K562 (cell line): ENCODE measurements around the gene CREG2. TPM values are rescaled to one million over a fixed set of nuclear protein-coding genes. Genes with fewer than 3 reads are reported as not detected.

Experiments used
- IRF2 ChIP-seq: sonication (generic); formaldehyde crosslinking; IDR thresholded peaks from 2 replicates; pipeline ENCODE4 v1.8.1; 2022; ENCODE audit warnings: mild to moderate bottlenecking, missing genetic modification reagents
- KDM4B ChIP-seq, 2 experiments: fragments of 450-650 bp in 1 of 2; sonication (generic) in 1 of 2; IDR thresholded peaks; 2 replicates each; pipeline ENCODE4 v1.6.1; 2016 to 2017; ENCODE audit warnings: borderline replicate concordance in 2 of 2, antibody characterized with exemption in 1 of 2, low read depth in 1 of 2, mild to moderate bottlenecking in 1 of 2
- ZZZ3 ChIP-seq: fragments of 450-650 bp; IDR thresholded peaks from 2 replicates; pipeline ENCODE4 v1.6.1; 2016; ENCODE audit warnings: antibody characterized with exemption, mild to moderate bottlenecking, moderate library complexity
- polyA plus RNA-seq, 8 experiments: library from polyadenylated mRNA; depleted of rRNA in 4 of 8; stranded (reverse) in 5 of 8; unstranded in 3 of 8; fragments of >200 nt; fragmentation: Nextera tagmentation in 2 of 8; fragmentation: Illumina TruSeq in 1 of 8; extraction: Ambion mirVana in 2 of 8; extraction: Trizol in 1 of 8; gene quantifications; 2 replicates each; pipeline versions ENCODE4 v1.2.1 to v1.2.3, GENCODE V29; 2011 to 2014; ENCODE audit warnings: inconsistent platforms in 1 of 8, missing spikeins in 1 of 8
- total RNA-seq, 7 experiments: library from RNA; depleted of rRNA in 6 of 7; stranded (reverse); fragments of >200 nt in 6 of 7; fragmentation: Illumina TruSeq in 2 of 7; extraction: Trizol in 2 of 7; gene quantifications; 2 replicates each; pipeline versions ENCODE4 v1.2.1 to v1.2.3, GENCODE V29; 2011 to 2021; ENCODE audit warnings: low replicate concordance in 1 of 7
- TF ChIP-seq, protein P1 (sequence below), 2 experiments: IDR thresholded peaks; 2 replicates each; pipeline ENCODE4 v1.6.1; 2011; ENCODE audit warnings: borderline replicate concordance in 1 of 2, control low read depth in 1 of 2, low read depth in 1 of 2, low read length in 1 of 2, mild to moderate bottlenecking in 1 of 2, mixed read lengths in 1 of 2, moderate library complexity in 1 of 2; ENCODE audit not compliant: insufficient read depth in 1 of 2, insufficient read length in 1 of 2, poor library complexity in 1 of 2, severe bottlenecking in 1 of 2; ENCODE audit errors: extremely low read depth in 1 of 2
- TF ChIP-seq, protein P2 (sequence below): fragments of 450-650 bp; IDR thresholded peaks from 2 replicates; pipeline ENCODE4 v1.6.1; 2016; ENCODE audit warnings: low read depth, mild to moderate bottlenecking, moderate library complexity
- TF ChIP-seq, protein P3 (sequence below), 2 experiments: fragments of 450-650 bp; IDR thresholded peaks; 2 replicates each; pipeline ENCODE4 v1.6.1; 2016

Gene CREG2
- total and polyA plus RNA-seq, 9 of the 15 experiments (the other 6 are each of a cell fraction or from before 2014, with no cell fraction given), result not detected

DNA sequence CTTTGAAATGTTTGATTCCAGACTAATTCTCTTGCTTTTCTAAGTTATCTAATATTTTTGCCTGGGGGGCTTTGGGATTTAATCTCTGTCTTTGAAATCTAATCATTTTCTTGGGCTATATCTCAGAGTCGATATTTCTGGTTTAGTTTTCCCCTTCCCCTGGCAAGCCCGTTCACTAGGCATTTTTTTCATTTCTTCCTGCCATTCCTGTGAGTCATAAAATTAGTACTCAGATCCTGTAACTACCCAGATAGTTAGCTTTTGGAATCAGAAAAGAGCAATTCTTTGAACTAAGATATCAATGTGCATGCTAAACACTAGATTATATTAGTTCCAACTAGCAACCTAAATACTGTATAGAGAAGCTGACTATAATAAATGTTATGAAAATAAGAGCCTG, 49.4 kb downstream of the CREG2 start (continued):
- TF ChIP-seq, protein P1, sequence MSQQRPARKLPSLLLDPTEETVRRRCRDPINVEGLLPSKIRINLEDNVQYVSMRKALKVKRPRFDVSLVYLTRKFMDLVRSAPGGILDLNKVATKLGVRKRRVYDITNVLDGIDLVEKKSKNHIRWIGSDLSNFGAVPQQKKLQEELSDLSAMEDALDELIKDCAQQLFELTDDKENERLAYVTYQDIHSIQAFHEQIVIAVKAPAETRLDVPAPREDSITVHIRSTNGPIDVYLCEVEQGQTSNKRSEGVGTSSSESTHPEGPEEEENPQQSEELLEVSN (IDR thresholded peaks at IDR 0.05; ENCODE audit: borderline replicate concordance in 1 of 2, extremely low read depth in 1 of 2, insufficient read depth in 1 of 2, insufficient read length in 1 of 2, low read depth in 1 of 2, low read length in 1 of 2, poor library complexity in 1 of 2, severe bottlenecking in 1 of 2), result no peak
- TF ChIP-seq IRF2 (CRISPR knock-in tag), result no peak
- no peak for TF ChIP-seq ZZZ3
- TF ChIP-seq KDM4B (IDR thresholded peaks at IDR 0.05; ENCODE audit: borderline replicate concordance in 2 of 2, low read depth in 1 of 2), result no peak
- TF ChIP-seq, protein P2, sequence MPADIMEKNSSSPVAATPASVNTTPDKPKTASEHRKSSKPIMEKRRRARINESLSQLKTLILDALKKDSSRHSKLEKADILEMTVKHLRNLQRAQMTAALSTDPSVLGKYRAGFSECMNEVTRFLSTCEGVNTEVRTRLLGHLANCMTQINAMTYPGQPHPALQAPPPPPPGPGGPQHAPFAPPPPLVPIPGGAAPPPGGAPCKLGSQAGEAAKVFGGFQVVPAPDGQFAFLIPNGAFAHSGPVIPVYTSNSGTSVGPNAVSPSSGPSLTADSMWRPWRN, result no peak
- TF ChIP-seq, protein P3, sequence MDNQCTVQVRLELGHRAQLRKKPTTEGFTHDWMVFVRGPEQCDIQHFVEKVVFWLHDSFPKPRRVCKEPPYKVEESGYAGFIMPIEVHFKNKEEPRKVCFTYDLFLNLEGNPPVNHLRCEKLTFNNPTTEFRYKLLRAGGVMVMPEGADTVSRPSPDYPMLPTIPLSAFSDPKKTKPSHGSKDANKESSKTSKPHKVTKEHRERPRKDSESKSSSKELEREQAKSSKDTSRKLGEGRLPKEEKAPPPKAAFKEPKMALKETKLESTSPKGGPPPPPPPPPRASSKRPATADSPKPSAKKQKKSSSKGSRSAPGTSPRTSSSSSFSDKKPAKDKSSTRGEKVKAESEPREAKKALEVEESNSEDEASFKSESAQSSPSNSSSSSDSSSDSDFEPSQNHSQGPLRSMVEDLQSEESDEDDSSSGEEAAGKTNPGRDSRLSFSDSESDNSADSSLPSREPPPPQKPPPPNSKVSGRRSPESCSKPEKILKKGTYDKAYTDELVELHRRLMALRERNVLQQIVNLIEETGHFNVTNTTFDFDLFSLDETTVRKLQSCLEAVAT (IDR thresholded peaks at IDR 0.05), result no peak
